GM23338 (cell line): Measurements from ENCODE around the gene MYO1F. TPM values are rescaled to one million over a fixed set of nuclear protein-coding genes. Genes with fewer than 3 reads are reported as not detected.
A peak's percentile ranks its signal among the peaks of the same experiment; 100 is the strongest.

ENCODE experiments used
- ATAC-seq: fragments of 200-7000 bp; cut with Tn5 transposase; 3 replicates; pipeline ENCODE4 v1.9.1; 2020
- DNase-seq: peaks from one replicate; pipeline ENCODE4 v3.0.0-alpha.2; 2015; ENCODE audit warnings: low spot score
- H2AFZ ChIP-seq: fragments of 200-600 bp; sonication (generic); 2 replicates; pipeline ENCODE4 v1.8.0; 2016; ENCODE audit warnings: antibody characterized with exemption, mild to moderate bottlenecking, moderate library complexity
- H3F3A ChIP-seq: fragments of 200-600 bp; sonication (generic); replicated peaks from 2 replicates; pipeline ENCODE4 v1.8.0; 2017; ENCODE audit warnings: antibody characterized with exemption, mixed run types, low read depth
- H3K27ac ChIP-seq: fragments of 200-600 bp; sonication (generic); 2 replicates; pipeline ENCODE4 v1.6.1; 2016; ENCODE audit warnings: low read depth
- H3K27me3 ChIP-seq: fragments of 200-600 bp; sonication (generic); 2 replicates; pipeline ENCODE4 v1.8.0; 2016; ENCODE audit warnings: mild to moderate bottlenecking, mixed run types, moderate library complexity; ENCODE audit not compliant: insufficient read depth
- H3K36me3 ChIP-seq: fragments of 200-600 bp; sonication (generic); 2 replicates; pipeline ENCODE4 v1.8.0; 2016; ENCODE audit warnings: mild to moderate bottlenecking; ENCODE audit not compliant: insufficient read depth
- H3K4me1 ChIP-seq: fragments of 200-600 bp; sonication (generic); 2 replicates; pipeline ENCODE4 v1.8.0; 2016; ENCODE audit warnings: mild to moderate bottlenecking, moderate library complexity; ENCODE audit not compliant: insufficient read depth
- H3K4me2 ChIP-seq: fragments of 200-600 bp; sonication (generic); 2 replicates; pipeline ENCODE4 v1.7.1; 2017; ENCODE audit warnings: mixed run types
- H3K4me3 ChIP-seq: fragments of 200-600 bp; sonication (generic); 2 replicates; pipeline ENCODE4 v1.6.1; 2016; ENCODE audit warnings: mixed run types
- H3K79me2 ChIP-seq: fragments of 200-600 bp; sonication (generic); replicated peaks from 2 replicates; pipeline ENCODE4 v1.8.0; 2017; ENCODE audit warnings: mild to moderate bottlenecking; ENCODE audit not compliant: insufficient read depth
- H3K9me2 ChIP-seq: fragments of 200-600 bp; sonication (generic); 2 replicates; pipeline ENCODE4 v1.8.0; 2017; ENCODE audit not compliant: insufficient read depth
- H4K20me1 ChIP-seq: fragments of 200-600 bp; sonication (generic); replicated peaks from 2 replicates; pipeline ENCODE4 v1.8.0; 2017; ENCODE audit warnings: mild to moderate bottlenecking; ENCODE audit not compliant: insufficient read depth
- H3K27ac Mint-ChIP-seq: 2 replicates; pipeline ENCODE4 v1.8.0; 2020; ENCODE audit warnings: inconsistent platforms, mild to moderate bottlenecking, moderate library complexity, mixed read lengths
- H3K27me3 Mint-ChIP-seq: 3 replicates; pipeline ENCODE4 v1.8.0; 2022; ENCODE audit warnings: low read depth, mild to moderate bottlenecking, moderate library complexity, mixed read lengths, inconsistent platforms; ENCODE audit not compliant: insufficient read depth, poor library complexity
- H3K36me3 Mint-ChIP-seq: 3 replicates; pipeline ENCODE4 v1.8.0; 2021; ENCODE audit warnings: low read depth, mild to moderate bottlenecking, inconsistent platforms, moderate library complexity, mixed read lengths
- H3K4me1 Mint-ChIP-seq: 3 replicates; pipeline ENCODE4 v1.8.0; 2020; ENCODE audit warnings: mild to moderate bottlenecking, inconsistent platforms, mixed read lengths
- H3K4me3 Mint-ChIP-seq: 3 replicates; pipeline ENCODE4 v1.8.0; 2021; ENCODE audit warnings: moderate library complexity, mild to moderate bottlenecking, inconsistent platforms, mixed read lengths
- H3K9me3 Mint-ChIP-seq: 3 replicates; pipeline ENCODE4 v1.8.0; 2020; ENCODE audit warnings: moderate library complexity, mild to moderate bottlenecking, inconsistent platforms, mixed read lengths
- CREB1 ChIP-seq: fragments of 250-450 bp; sonication (Bioruptor Pico); IDR thresholded peaks from 2 replicates; pipeline ENCODE4 v1.5.0; 2020; ENCODE audit warnings: low read depth, mild to moderate bottlenecking, moderate library complexity
- CTCF ChIP-seq, 2 experiments: fragments of 200-600 bp in 1 of 2; sonication (generic) in 1 of 2; conservative IDR thresholded peaks; 2 replicates each; pipeline versions ENCODE4 v1.5.1 to v1.6.1; 2016 to 2017; ENCODE audit warnings: antibody characterized with exemption in 2 of 2, low read depth in 2 of 2, mild to moderate bottlenecking in 2 of 2, moderate library complexity in 1 of 2
- EZH2phosphoT487 ChIP-seq: fragments of 200-600 bp; sonication (generic); IDR thresholded peaks from one replicate; pipeline ENCODE4 v1.8.1; 2018; ENCODE audit warnings: antibody characterized with exemption; ENCODE audit not compliant: unreplicated experiment
- JUNB ChIP-seq: IDR thresholded peaks from one replicate; pipeline ENCODE4 v1.6.1; 2016; ENCODE audit warnings: antibody characterized with exemption; ENCODE audit not compliant: unreplicated experiment
- POLR2AphosphoS5 ChIP-seq: IDR thresholded peaks from 2 replicates; pipeline ENCODE4 v1.6.1; 2016; ENCODE audit warnings: antibody characterized with exemption, low read depth
- REST ChIP-seq: IDR thresholded peaks from one replicate; pipeline ENCODE4 v1.6.1; 2018; ENCODE audit warnings: antibody characterized with exemption; ENCODE audit not compliant: unreplicated experiment
- STAT1 ChIP-seq: IDR thresholded peaks from one replicate; pipeline ENCODE4 v1.6.1; 2016; ENCODE audit warnings: antibody characterized with exemption; ENCODE audit not compliant: unreplicated experiment
- ZNF114 ChIP-seq: fragments of 250-450 bp; sonication (Bioruptor Pico); IDR thresholded peaks from 2 replicates; pipeline ENCODE4 v1.5.0; 2020; ENCODE audit warnings: mild to moderate bottlenecking, moderate library complexity
- ZNF331 ChIP-seq: fragments of 250-450 bp; sonication (Bioruptor Pico); IDR thresholded peaks from 2 replicates; pipeline ENCODE4 v1.5.0; 2020; ENCODE audit warnings: low read depth, mild to moderate bottlenecking, moderate library complexity
- ZNF462 ChIP-seq: fragments of 250-450 bp; sonication (Bioruptor Pico); IDR thresholded peaks from 2 replicates; pipeline ENCODE4 v1.5.0; 2020; ENCODE audit warnings: mild to moderate bottlenecking, moderate library complexity
- polyA plus RNA-seq: library from polyadenylated mRNA; unstranded; fragments of >200 nt; fragmentation: Nextera tagmentation; extraction: Ambion mirVana; gene quantifications from 2 replicates; pipeline ENCODE4 v1.2.1, GENCODE V29; 2016
- total RNA-seq: library from RNA; depleted of rRNA; stranded (reverse); fragments of >200 nt; shearing (Covaris generic); gene quantifications from 2 replicates; pipeline ENCODE4 v1.2.3, GENCODE V29; 2014
- TF ChIP-seq, protein P1 (sequence below): IDR thresholded peaks from 2 replicates; pipeline ENCODE4 v1.6.1; 2016; ENCODE audit warnings: antibody characterized with exemption

MYO1F gene
- total and polyA plus RNA-seq, 2 experiments from 2014 or later: 3.9 to 5.7 TPM

GRCh38 chr19:8503510-8503909 is 73.7 kb downstream of the MYO1F start (continued):
- no peak for TF ChIP-seq CREB1
- no peak for TF ChIP-seq CTCF (conservative IDR thresholded peaks at IDR 0.05; ENCODE audit: low read depth in 2 of 2)
- TF ChIP-seq POLR2AphosphoS5: no peak
- no peak for TF ChIP-seq ZNF331
- TF ChIP-seq EZH2phosphoT487: no peak

GRCh38 chr19:8501981-8502380 is 75.3 kb downstream of the MYO1F start:
- DNase-seq: no peak
- H4K20me1 ChIP-seq: no peaks in the 10 kb centered on the region
- no peak overlapping the region for H3K4me3 Mint-ChIP-seq
- no peak for ATAC-seq
- no peaks in the 10 kb centered on the region for H3K9me2 ChIP-seq
- peak overlapping the region; percentile 52; the same call in 1 of the 2 replicates for H2AFZ ChIP-seq
- H3F3A ChIP-seq: 0 out of 2 replicates have a peak, but pooled peaks cover 8% of the 10 kb centered on the region
- no peak overlapping the region for H3K27ac ChIP-seq
- H3K9me3 Mint-ChIP-seq: no peaks in the 10 kb centered on the region
- no peaks in the 10 kb centered on the region for H3K79me2 ChIP-seq
- H3K27ac Mint-ChIP-seq: no peak overlapping the region
- H3K4me2 ChIP-seq: no peak overlapping the region
- H3K36me3 ChIP-seq: no peaks in the 10 kb centered on the region
- peaks cover 25% of the 10 kb centered on the region for H3K27me3 Mint-ChIP-seq
- peaks cover 4% of the 10 kb centered on the region for H3K4me1 ChIP-seq
- no peaks in the 10 kb centered on the region for H3K36me3 Mint-ChIP-seq
- no peaks in the 10 kb centered on the region for H3K27me3 ChIP-seq
- peaks cover 21% of the 10 kb centered on the region for H3K4me1 Mint-ChIP-seq
- TF ChIP-seq CREB1 (no peak), ZNF331 (no peak), EZH2phosphoT487 (no peak), ZNF114 (CRISPR knock-in tag) (no peak), JUNB (no peak), STAT1 (no peak), ZNF462 (CRISPR knock-in tag) (no peak), REST (no peak)
- TF ChIP-seq, protein P1, sequence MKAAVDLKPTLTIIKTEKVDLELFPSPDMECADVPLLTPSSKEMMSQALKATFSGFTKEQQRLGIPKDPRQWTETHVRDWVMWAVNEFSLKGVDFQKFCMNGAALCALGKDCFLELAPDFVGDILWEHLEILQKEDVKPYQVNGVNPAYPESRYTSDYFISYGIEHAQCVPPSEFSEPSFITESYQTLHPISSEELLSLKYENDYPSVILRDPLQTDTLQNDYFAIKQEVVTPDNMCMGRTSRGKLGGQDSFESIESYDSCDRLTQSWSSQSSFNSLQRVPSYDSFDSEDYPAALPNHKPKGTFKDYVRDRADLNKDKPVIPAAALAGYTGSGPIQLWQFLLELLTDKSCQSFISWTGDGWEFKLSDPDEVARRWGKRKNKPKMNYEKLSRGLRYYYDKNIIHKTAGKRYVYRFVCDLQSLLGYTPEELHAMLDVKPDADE: no peak
- no peak overlapping the region for H3K4me3 ChIP-seq
